Stimulated activated CD4-positive, alpha-beta T cell treated with anti-CD3 and anti-CD28 coated beads, Interleukin-12 subunit alpha, Interleukin-12 subunit beta, amount 100 ng/mL, for 4 hours (primary cell): ENCODE results near the gene GNAI3.

ENCODE experiments used
- DNase-seq: peaks from one replicate; pipeline ENCODE4 v3.0.0-alpha.2; 2020

The GNAI3 gene

DNA sequence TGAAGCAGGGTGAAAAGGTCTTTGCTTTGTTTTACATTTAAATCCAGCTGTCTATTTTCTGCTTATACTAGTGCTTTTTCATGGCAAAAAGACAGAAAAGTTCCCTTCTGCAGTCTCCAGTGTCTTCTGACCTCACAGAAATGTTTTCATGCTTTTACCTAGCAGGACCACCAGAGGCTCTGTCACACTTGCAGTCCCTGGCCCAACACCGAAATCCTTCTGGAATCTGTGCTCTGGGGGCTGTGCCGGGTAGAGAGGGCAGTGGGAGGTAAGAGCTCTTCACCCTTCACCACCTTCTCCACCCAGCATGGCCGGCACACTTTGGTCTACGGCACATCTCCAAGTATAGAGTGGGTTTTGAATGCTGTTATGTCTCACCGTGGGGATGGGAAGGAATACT, 50.2 kb downstream of the GNAI3 start:
- DNase-seq: no peak

- DNase-seq: no peak
These were observed 54.8 kb downstream of the GNAI3 start for GRCh38 chr1:109603229-109603628.

GRCh38 chr1:109605381-109605780, 57.0 kb downstream of the GNAI3 start:
- DNase-seq: no peak

DNA sequence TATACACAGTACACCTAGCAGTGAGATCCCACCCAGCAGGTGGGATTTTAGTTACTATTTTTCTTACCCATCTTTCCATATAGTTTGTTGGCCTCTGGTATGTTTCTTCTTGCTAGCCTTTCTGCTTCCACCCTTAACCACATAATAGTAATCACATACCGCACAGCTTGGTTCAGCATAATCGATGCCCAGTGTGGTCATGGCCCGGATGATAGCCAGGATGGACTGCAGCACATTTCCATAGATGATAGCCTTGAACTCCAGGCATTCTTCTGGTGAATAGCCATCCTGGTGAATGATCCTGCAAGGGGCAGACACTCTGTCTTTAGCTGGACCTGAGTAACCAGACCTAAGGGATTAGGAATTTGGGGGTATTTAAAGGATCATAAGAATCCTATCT, 61.5 kb downstream of the GNAI3 start:
- DNase-seq: no peak

DNA sequence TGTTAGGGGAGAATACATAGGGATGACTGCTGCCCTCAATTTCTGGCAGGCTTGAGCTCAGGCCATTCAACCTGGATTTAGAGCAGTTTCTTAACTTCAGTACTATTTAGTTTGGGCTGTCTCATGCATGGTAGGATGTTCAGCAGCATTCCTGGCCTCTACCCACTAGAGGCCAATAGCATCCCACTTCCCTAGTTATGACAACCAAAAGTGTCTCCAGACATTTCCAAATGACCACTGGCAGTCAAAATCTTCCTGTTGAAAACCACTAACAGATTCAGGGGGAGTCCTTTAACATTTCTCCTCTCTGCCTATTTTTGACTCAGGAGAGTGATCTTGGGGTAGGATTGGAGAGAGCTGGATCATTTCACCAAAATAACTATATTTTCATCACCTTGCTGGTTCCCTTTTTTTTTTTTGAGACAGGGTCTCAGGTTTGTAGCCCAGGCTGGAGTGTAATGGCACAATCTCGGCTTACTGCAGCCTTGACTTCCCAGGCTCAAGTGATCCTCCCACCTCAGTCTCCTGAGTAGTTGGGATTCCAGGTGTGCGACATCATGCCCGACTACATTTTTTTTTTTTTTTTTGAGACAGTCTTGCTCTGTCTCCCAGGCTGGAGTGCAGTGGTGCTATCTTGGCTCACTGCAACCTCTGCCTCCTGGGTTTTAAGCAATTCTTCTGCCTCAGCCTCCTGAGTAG, 62.3 kb downstream of the GNAI3 start:
- DNase-seq: no peak

DNA sequence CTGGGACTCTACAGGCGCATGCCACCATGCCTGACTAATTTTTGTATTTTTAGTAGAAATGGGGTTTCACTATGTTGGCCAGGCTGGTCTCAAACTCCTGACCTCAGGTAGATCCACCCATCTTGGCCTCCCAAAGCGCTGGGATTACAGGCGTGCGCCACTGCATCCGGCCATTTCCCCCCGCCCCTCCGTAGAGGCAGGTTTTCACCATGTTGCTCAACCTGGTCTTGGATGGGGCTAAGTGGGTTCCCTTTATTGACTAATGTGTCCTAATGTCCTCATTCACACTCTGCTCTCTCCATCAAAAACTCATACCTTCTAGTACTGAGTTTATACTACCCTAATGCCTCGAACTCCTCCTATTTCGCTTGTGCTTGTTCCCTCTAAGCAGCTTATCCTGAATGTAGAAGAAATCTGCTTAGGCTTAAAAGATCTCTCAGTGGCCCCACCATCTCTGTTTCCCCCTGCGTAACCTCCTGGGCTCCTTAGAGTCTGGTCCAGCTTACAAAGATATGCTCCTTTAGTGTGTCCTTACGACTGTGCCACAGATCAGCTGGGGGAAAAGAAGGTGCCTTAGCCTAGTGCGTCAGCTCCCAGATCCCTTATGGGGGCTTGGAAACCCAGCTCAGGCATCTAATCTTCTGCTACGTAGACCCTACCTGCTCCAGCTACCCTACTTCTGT, 63.0 kb downstream of the GNAI3 start:
- no peak for DNase-seq

- DNase-seq: no peak
These were observed 65.1 kb downstream of the GNAI3 start for GRCh38 chr1:109613361-109614147.

- DNase-seq: no peak
These were observed 67.5 kb downstream of the GNAI3 start for GRCh38 chr1:109615879-109616278.

GRCh38 chr1:109616391-109616790, 68.0 kb downstream of the GNAI3 start:
- DNase-seq: no peak

DNA sequence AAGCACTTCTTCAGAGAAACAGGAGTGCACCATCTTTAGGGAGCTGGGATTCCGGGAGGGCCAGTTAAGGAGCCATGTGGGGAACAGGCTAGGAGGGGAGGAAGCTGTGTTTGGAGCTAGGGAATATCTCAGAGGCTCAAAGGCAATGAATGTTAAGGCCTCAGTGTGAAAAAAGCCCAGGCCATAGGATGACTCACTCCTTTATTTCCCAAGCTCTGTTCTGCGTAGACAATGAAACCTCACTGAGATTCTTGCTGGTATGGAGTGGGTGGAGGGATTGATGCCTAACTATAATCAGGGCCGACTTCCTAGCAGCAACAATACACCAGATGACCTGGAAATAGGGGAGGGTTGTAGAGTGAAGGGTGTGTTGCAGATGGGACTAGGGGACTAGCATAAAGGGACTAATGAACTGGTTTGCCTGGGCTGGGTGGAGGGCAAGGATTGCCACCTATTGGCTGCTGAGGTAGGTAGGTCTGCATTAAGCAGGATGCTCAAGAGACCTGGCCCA, 68.9 kb downstream of the GNAI3 start:
- DNase-seq: no peak

DNA sequence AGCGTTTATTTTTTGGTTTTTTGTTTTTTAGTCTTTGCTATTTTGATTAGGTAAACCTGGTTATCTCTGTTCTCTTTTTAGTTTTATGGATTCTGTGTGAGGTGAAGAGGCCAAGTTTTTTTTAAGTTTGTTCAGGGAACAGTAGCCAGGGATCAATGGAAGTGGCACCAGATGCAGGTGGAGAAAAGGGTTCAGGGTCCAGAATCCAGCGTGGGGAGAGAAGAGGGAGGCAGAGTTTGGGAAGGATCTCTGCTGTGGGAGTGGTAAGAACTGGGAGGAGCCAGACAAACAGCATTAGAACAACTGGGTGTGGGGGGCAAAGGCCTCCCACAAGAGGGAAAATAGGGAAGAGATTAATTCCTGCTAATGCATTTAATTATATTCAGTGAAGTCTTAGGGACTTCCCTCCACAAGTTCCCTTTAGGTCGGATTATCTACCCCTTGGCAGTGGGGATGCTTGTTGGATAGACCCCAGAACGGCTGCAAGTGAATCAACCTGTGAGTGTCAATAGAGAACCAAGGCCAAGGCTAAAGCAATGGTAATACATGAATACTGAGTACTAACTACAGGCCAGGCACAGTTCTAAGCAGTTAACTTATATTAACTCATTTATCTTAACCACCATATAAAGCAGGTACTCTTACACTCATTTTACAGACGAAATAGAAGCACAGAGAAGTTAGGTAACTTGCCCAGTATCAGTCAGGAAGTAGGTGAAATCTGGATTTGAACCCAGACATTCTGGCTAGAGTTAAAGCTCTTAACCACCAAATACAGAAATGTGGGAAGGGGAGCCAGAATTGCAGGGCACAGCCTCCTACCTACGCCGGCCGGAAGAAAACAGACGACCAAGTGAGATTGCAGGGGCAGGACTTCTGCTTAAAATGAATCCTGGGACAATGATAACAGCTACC, 70.5 kb downstream of the GNAI3 start:
- no peak for DNase-seq

- peak; percentile 74 for DNase-seq
These were observed 71.4 kb downstream of the GNAI3 start, which contains the start of the genes AMPD2 and GNAT2 for GRCh38 chr1:109619576-109620400. Gene AMPD2 (plus strand): TSS chr1:109619837. CDS start chr1:109621176, 1,339 bp downstream. Gene GNAT2 (minus strand): TSS chr1:109619616. CDS start chr1:109612870, 6,746 bp downstream.

DNA sequence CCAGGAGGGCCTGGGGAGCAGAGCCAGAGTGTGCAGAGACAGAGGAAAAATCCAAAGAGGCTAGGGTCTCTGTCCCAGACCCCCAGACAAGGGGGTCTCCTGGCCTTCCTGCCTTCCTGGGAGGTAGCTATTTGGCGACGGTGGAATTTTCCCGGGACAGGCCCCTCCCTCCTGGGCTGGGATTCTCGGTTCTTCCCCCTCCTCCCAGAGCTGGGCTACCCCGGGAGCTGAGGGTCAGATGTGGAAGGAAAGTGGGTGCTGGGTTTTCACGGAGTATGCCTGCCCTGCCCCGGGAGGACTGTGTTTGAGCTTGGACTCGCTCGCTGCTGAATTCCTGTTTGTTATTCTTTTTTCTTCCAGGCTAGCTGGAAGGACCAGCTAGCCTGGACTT, 72.0 kb downstream of the GNAI3 start:
- DNase-seq: no peak

GRCh38 chr1:109620841-109621286, 72.4 kb downstream of the GNAI3 start:
- peak; percentile 96 for DNase-seq

- DNase-seq: no peak
These were observed 73.1 kb downstream of the GNAI3 start for GRCh38 chr1:109621379-109622136.

DNA sequence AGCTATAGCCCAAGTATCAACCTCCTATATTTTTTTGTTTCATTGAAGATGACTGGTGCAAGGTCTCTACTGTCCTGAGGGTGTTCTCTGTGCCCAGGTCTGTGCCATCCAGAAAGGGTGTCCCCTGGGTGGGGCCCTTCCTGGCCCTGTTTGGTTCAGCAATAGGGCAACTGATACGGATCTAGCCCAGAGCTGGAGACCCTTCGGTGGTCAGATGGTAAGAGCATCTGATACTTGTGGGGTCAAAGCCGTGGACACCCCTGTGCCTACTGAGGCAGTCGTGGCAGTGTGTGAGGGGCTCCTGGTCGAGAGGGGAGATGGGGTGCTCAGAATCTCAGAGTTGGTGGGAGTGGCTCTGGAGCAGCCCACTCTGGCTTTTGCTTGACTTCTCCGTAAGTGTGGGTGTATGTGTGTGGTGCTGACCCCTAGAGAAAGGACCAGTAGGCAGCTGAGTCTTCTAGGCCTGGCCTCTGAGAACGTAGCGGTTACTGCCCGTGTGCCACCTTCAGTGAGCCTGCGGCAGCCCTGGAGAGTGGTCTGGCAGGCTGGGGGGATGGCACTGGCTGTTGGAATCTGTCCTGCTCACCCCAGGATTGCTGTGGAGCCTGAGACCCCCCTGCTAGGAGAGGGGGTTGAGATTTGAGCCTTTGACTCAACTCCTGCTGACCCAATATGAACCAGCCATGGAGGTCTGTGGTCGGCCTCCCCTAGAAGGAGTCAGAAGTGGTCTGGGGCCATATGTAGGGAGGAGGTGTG, 73.9 kb downstream of the GNAI3 start:
- DNase-seq: no peak

DNA sequence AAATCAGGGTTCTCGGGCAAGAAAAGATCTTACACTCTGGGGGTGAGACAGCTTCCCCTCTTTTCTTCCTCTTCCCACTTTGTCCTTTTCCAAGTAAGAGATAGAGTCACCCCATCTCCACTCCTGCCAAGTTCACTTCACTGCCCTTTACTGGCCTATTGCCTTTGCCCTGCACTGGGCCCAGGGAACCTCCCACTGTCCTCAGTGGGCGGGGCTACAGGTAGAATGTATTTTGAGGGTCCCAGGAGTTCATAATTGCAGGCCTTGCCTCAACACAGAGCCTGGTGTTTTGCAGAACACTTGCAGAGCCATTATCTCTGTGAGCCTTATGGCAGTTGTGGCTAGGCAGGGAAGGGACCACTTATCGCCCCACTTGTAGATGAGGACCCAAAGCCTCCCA, 74.5 kb downstream of the GNAI3 start:
- DNase-seq: no peak

DNA sequence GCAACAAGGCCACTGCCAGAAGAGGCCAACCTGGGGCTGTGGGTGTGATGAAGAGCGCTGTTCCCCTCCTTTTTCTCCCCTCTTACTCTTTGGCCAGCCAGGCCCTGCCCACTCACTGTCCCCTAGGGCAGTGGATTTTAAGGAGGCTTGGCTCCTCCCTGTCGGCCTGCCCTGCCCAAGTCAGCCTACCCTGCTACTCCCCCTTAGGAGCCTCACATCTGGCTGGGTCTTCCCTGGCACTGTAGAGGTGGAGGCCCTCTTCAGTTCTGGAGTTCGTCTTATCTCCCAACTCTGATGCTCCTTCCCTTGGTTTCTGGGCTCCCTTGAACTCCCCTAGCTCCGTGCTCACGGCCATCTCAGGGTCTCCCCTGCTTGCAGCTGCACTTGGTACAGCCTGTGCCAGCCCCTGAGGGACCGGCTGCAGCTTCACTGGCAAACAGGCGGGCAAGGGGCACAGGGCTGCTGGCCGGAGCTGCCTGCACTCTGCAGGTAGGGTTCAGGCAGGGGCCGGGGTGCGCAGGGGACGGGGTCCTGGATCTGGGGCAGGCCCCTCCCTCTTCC, 75.3 kb downstream of the GNAI3 start:
- DNase-seq: no peak
